ENCODE results near the gene RELN. TPM values are rescaled to one million over a fixed set of nuclear protein-coding genes. Genes with fewer than 3 reads are reported as not detected.

The RELN gene
- total and polyA plus RNA-seq, 12 donors = 0.22 to 1.9 (median 0.93) TPM

- H3K27me3 ChIP-seq = peaks cover 0 to 15% (median 0%) of the 10 kb centered on the region in 7 donors
- no peak overlapping the region for H3K27ac ChIP-seq
- ATAC-seq = no peak
- no peaks in the 10 kb centered on the region for H3K36me3 ChIP-seq
- no peaks in the 10 kb centered on the region for H3K4me1 ChIP-seq
- 82 to 84% methylated on average over 2 of the region's 2 CpGs for WGBS, 2 donors
- DNase-seq = no peak
- no peak overlapping the region for H3K4me3 ChIP-seq
- H3K9me3 ChIP-seq = no peaks in the 10 kb centered on the region
- no peak for TF ChIP-seq CTCF (IDR thresholded peaks at IDR 0.05)
- intact Hi-C loops (cut with DNase I) = no loop called here
Measured at GRCh38 chr7:103598326-103598905, 391.0 kb downstream of the RELN start.

GRCh38 chr7:103597606-103598005, 391.9 kb downstream of the RELN start:
- H3K4me3 ChIP-seq = no peak overlapping the region
- no peaks in the 10 kb centered on the region for H3K4me1 ChIP-seq
- H3K36me3 ChIP-seq = no peaks in the 10 kb centered on the region
- no peaks in the 10 kb centered on the region for H3K9me3 ChIP-seq
- ATAC-seq (no peak), DNase-seq (no peak)
- no peak for TF ChIP-seq CTCF (IDR thresholded peaks at IDR 0.05)
- WGBS, 2 donors = 56 to 73% methylated on average over 2 of the region's 2 CpGs
- H3K27ac ChIP-seq = no peak overlapping the region
- intact Hi-C loops (cut with DNase I) = no loop called here
- peaks cover 0 to 15% (median 0%) of the 10 kb centered on the region in 7 donors for H3K27me3 ChIP-seq

- H3K27ac ChIP-seq = no peak overlapping the region
- no peak for TF ChIP-seq CTCF (IDR thresholded peaks at IDR 0.05)
- H3K4me3 ChIP-seq = no peak overlapping the region
- peaks cover 0 to 10% (median 0%) of the 10 kb centered on the region in 7 donors for H3K27me3 ChIP-seq
- ATAC-seq = no peak
- WGBS, 2 donors = 73 to 78% methylated on average over 5 of the region's 5 CpGs
- no peak for DNase-seq
- no peaks in the 10 kb centered on the region for H3K36me3 ChIP-seq
- intact Hi-C loops (cut with DNase I) = no loop called here
- H3K9me3 ChIP-seq = no peaks in the 10 kb centered on the region
- H3K4me1 ChIP-seq = no peaks in the 10 kb centered on the region
Measured at GRCh38 chr7:103594186-103594585, 395.3 kb downstream of the RELN start.

GRCh38 chr7:103593691-103594090, 395.8 kb downstream of the RELN start:
- Histone ChIP-seq H3K27ac (no peak overlapping the region), H3K27me3 (peaks cover 0 to 10% (median 0%) of the 10 kb centered on the region in 7 donors), H3K36me3 (no peaks in the 10 kb centered on the region), H3K9me3 (no peaks in the 10 kb centered on the region), H3K4me1 (no peaks in the 10 kb centered on the region), H3K4me3 (no peak overlapping the region)
- 83 to 94% methylated on average over 2 of the region's 2 CpGs for WGBS, 2 donors
- no peak for DNase-seq
- no peak for TF ChIP-seq CTCF (IDR thresholded peaks at IDR 0.05)
- ATAC-seq = no peak
- intact Hi-C loops (cut with DNase I) = no loop called here
